Neuronal stem cell (in vitro differentiated cells): ENCODE data around the gene SND1.
"Not testable (repeated sequence)": the region's sequence is repeated elsewhere in the genome, so short reads cannot be mapped to it uniquely, and the experiment has no call there.

ENCODE experiments used
- DNase-seq: peaks from one replicate; pipeline ENCODE4 v3.0.0-alpha.2; 2013; ENCODE audit warnings: low spot score
- H2AFZ ChIP-seq: one replicate; pipeline ENCODE4 v1.6.1; 2013; ENCODE audit warnings: mild to moderate bottlenecking, low read length, inconsistent platforms
- H2AK5ac ChIP-seq: 2 replicates; pipeline ENCODE4 v1.6.1; 2013; ENCODE audit warnings: low read depth, mild to moderate bottlenecking, inconsistent platforms, low read length, moderate library complexity, mixed read lengths
- H2BK120ac ChIP-seq: 2 replicates; pipeline ENCODE4 v1.6.1; 2013; ENCODE audit warnings: low read depth, mild to moderate bottlenecking, inconsistent platforms, low read length, moderate library complexity, mixed read lengths
- H2BK12ac ChIP-seq: one replicate; pipeline ENCODE4 v1.6.1; 2013; ENCODE audit warnings: low read length, inconsistent platforms
- H2BK15ac ChIP-seq: 2 replicates; pipeline ENCODE4 v1.6.1; 2013; ENCODE audit warnings: mild to moderate bottlenecking, low read length, inconsistent platforms, mixed read lengths
- H2BK5ac ChIP-seq: one replicate; pipeline ENCODE4 v1.6.1; 2013; ENCODE audit warnings: inconsistent platforms, mild to moderate bottlenecking, low read length, moderate library complexity
- H3K14ac ChIP-seq: one replicate; pipeline ENCODE4 v1.6.1; 2013; ENCODE audit warnings: low read length, inconsistent platforms
- H3K18ac ChIP-seq: 2 replicates; pipeline ENCODE4 v1.6.1; 2013; ENCODE audit warnings: low read length, inconsistent platforms
- H3K23ac ChIP-seq: 2 replicates; pipeline ENCODE4 v1.6.1; 2013; ENCODE audit warnings: low read depth, mild to moderate bottlenecking, mixed read lengths, low read length, inconsistent platforms; ENCODE audit not compliant: poor library complexity
- H3K27ac ChIP-seq: replicated peaks from 3 replicates; pipeline ENCODE4 v1.5.1; 2013; ENCODE audit warnings: low read length, inconsistent platforms
- H3K27me3 ChIP-seq, 3 experiments: 2 replicates each; pipeline ENCODE4 v1.6.1; 2013; ENCODE audit warnings: low read length in 3 of 3, mild to moderate bottlenecking in 2 of 3, inconsistent platforms in 1 of 3, low read depth in 1 of 3, mixed read lengths in 1 of 3, moderate library complexity in 1 of 3; ENCODE audit not compliant: control insufficient read depth in 3 of 3, insufficient read depth in 3 of 3
- H3K36me3 ChIP-seq, 2 donors: replicated peaks in 1 of 2; 2 replicates each; pipeline ENCODE4 v1.6.1; 2013; ENCODE audit warnings: low read length in 2 of 2; ENCODE audit not compliant: control insufficient read depth in 2 of 2, insufficient read depth in 2 of 2
- H3K4ac ChIP-seq: 2 replicates; pipeline ENCODE4 v1.6.1; 2013; ENCODE audit warnings: inconsistent platforms, mild to moderate bottlenecking, low read length, moderate library complexity
- H3K4me1 ChIP-seq, 2 donors: 1 replicate in 1 of 2; 2 replicates in 1 of 2; pipeline ENCODE4 v1.6.1; 2013; ENCODE audit warnings: low read length in 2 of 2, low read depth in 1 of 2; ENCODE audit not compliant: control insufficient read depth in 2 of 2, insufficient read depth in 1 of 2
- H3K4me2 ChIP-seq: one replicate; pipeline ENCODE4 v1.6.1; 2013; ENCODE audit warnings: mild to moderate bottlenecking, low read length, inconsistent platforms; ENCODE audit not compliant: insufficient read depth, poor library complexity, severe bottlenecking
- H3K4me3 ChIP-seq, 2 donors: 2 replicates each; pipeline ENCODE4 v1.5.1; 2013; ENCODE audit warnings: low read length in 2 of 2, mild to moderate bottlenecking in 2 of 2, inconsistent platforms in 1 of 2, moderate library complexity in 1 of 2
- H3K79me1 ChIP-seq: one replicate; pipeline ENCODE4 v1.6.1; 2013; ENCODE audit warnings: low read depth, mild to moderate bottlenecking, inconsistent platforms, low read length, moderate library complexity
- H3K9ac ChIP-seq: one replicate; pipeline ENCODE4 v1.6.1; 2013; ENCODE audit warnings: mild to moderate bottlenecking, low read depth, low read length, inconsistent platforms; ENCODE audit not compliant: poor library complexity
- H3K9me3 ChIP-seq, 2 donors: replicated peaks in 1 of 2; 2 replicates each; pipeline versions ENCODE3 to v1.6.1; 2013; ENCODE audit warnings: low read length in 2 of 2, mild to moderate bottlenecking in 2 of 2, inconsistent platforms in 1 of 2, low read depth in 1 of 2, mixed read lengths in 1 of 2, moderate library complexity in 1 of 2; ENCODE audit not compliant: control insufficient read depth in 2 of 2, insufficient read depth in 1 of 2
- H4K8ac ChIP-seq: one replicate; pipeline ENCODE4 v1.6.1; 2013; ENCODE audit warnings: low read depth, mild to moderate bottlenecking, inconsistent platforms, low read length, moderate library complexity
- H4K91ac ChIP-seq: one replicate; pipeline ENCODE4 v1.6.1; 2013; ENCODE audit warnings: low read length, low read depth, mild to moderate bottlenecking, inconsistent platforms; ENCODE audit not compliant: poor library complexity
- WGBS, 2 donors: extraction: QIAGEN DNeasy Blood & Tissue Kit; methylation state at CpG; one replicate each; pipeline ENCODE4 v1.1.7; 2013; ENCODE audit warnings: missing lambda C conversion rate in 2 of 2, mixed read lengths in 1 of 2; ENCODE audit not compliant: insufficient read length in 2 of 2, insufficient replicate concordance in 1 of 2; ENCODE audit errors: extremely low coverage in 2 of 2; 5-methylcytosine and 5-hydroxymethylcytosine counted together

SND1 gene

GRCh38 chr7:128104108-128104742, 452.2 kb downstream of the SND1 start:
- Histone ChIP-seq H3K79me1 (no peaks in the 10 kb centered on the region), H2AFZ (no peak overlapping the region), H3K4me3 (peak overlapping the region in 1 of 2 donors; percentile 44), H3K14ac (no peak overlapping the region), H4K91ac (no peak overlapping the region), H3K4ac (no peak overlapping the region), H3K27ac (no peak overlapping the region), H2AK5ac (no peak overlapping the region), H3K23ac (no peak overlapping the region), H3K9me3 (no peaks in the 10 kb centered on the region), H3K4me1 (peaks cover 0 to 4% of the 10 kb centered on the region in 2 donors), H3K18ac (peak overlapping the region; percentile 74), H3K27me3 (peaks cover 0 to 13% (median 0%) of the 10 kb centered on the region in 3 experiments), H3K36me3 (no peaks in the 10 kb centered on the region), H2BK15ac (no peak overlapping the region), H2BK12ac (no peak overlapping the region), H3K4me2 (peak overlapping the region; percentile 43), H2BK5ac (no peak overlapping the region), H2BK120ac (no peak overlapping the region), H4K8ac (no peak overlapping the region), H3K9ac (peak overlapping the region; percentile 3)
- whole genome bisulfite sequencing, 2 donors, result no CpG with 5 or more reads among the region's 59 CpGs
- DNase-seq, result no peak

GRCh38 chr7:128105228-128106022, 453.4 kb downstream of the SND1 start:
- H3K9me3 ChIP-seq, result no peaks in the 10 kb centered on the region
- no CpG with 5 or more reads among the region's 11 CpGs for whole genome bisulfite sequencing, 2 donors
- no peaks in the 10 kb centered on the region for H3K36me3 ChIP-seq

DNA sequence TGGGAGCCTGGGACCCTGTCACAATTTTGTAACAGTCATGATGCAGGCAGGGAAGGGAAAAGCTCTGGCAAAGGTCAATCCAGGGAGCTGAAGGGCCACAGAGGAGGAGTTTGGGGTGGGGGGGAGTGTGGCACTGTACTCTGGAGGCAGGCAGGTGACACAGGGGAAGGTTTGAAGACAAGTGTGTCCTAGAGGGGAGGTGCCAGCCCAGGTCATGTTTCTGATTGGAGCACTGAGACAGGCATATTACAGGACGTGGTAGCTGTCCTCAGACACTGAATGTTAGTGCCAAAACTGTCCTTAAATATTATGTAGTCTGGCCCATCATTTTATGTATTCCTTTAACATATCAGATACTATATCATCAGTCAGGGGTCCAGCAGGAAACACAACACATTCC, 454.8 kb downstream of the SND1 start:
- Histone ChIP-seq H3K4ac (no peak overlapping the region), H2AK5ac (no peak overlapping the region), H3K9ac (no peak overlapping the region), H3K23ac (no peak overlapping the region), H3K27ac (no peak overlapping the region), H3K4me1 (peaks cover 0 to 3% of the 10 kb centered on the region in 2 donors), H3K18ac (no peak overlapping the region), H4K8ac (no peak overlapping the region), H3K9me3 (no peaks in the 10 kb centered on the region), H3K27me3 (peaks cover 0 to 13% (median 0%) of the 10 kb centered on the region in 3 experiments), H3K4me2 (no peak overlapping the region), H2BK12ac (no peak overlapping the region), H2BK15ac (peak overlapping the region; percentile 12), H2BK120ac (no peak overlapping the region), H2AFZ (no peak overlapping the region), H4K91ac (no peak overlapping the region), H3K4me3 (no peak overlapping the region), H3K36me3 (no peaks in the 10 kb centered on the region), H3K79me1 (no peaks in the 10 kb centered on the region), H3K14ac (no peak overlapping the region), H2BK5ac (no peak overlapping the region)
- no CpG with 5 or more reads among the region's 1 CpG for WGBS, 2 donors
- no peak for DNase-seq

More at GRCh38 chr7:128105228-128106022, 453.4 kb downstream of the SND1 start:
- Histone ChIP-seq H3K27ac (no peak overlapping the region), H2AFZ (no peak overlapping the region), H3K27me3 (peaks cover 0 to 13% (median 0%) of the 10 kb centered on the region in 3 experiments), H3K23ac (no peak overlapping the region), H3K4me2 (no peak overlapping the region), H3K9ac (no peak overlapping the region), H3K4ac (no peak overlapping the region), H2BK12ac (no peak overlapping the region), H2AK5ac (no peak overlapping the region), H2BK15ac (no peak overlapping the region), H3K79me1 (no peaks in the 10 kb centered on the region), H3K4me1 (peaks cover 0 to 2% of the 10 kb centered on the region in 2 donors), H4K91ac (no peak overlapping the region), H4K8ac (no peak overlapping the region), H3K4me3 (no peak overlapping the region), H3K14ac (no peak overlapping the region), H3K18ac (no peak overlapping the region), H2BK120ac (no peak overlapping the region), H2BK5ac (no peak overlapping the region)
- no peak for DNase-seq

DNA sequence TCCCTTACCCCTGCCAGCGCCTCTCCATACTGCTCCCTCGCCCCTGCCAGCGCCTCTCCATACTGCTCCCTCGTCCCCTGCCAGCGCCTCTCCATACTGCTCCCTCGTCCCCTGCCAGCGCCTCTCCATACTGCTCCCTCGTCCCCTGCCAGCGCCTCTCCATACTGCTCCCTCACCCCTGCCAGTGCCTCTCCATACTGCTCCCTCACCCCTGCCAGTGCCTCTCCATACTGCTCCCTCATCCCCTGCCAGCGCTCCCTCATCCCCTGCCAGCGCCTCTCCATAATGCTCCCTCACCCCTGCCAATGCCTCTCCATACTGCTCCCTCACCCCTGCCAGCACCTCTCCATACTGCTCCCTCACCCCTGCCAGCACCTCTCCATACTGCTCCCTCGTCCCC, 455.5 kb downstream of the SND1 start:
- not testable (repeated sequence) for H3K4me2 ChIP-seq, H3K14ac ChIP-seq, H3K4me3 ChIP-seq, H2BK120ac ChIP-seq, H3K36me3 ChIP-seq, H2BK12ac ChIP-seq, H3K23ac ChIP-seq, H4K8ac ChIP-seq, H3K27ac ChIP-seq, H3K79me1 ChIP-seq, H3K9me3 ChIP-seq, H2BK15ac ChIP-seq, H2AK5ac ChIP-seq, DNase-seq, H3K4ac ChIP-seq, H2BK5ac ChIP-seq, H3K9ac ChIP-seq, H4K91ac ChIP-seq, H2AFZ ChIP-seq, H3K4me1 ChIP-seq, H3K18ac ChIP-seq
- no CpG with 5 or more reads among the region's 12 CpGs for WGBS, 2 donors
- peaks cover 0 to 13% (median 4%) of the 10 kb centered on the region in 3 experiments for H3K27me3 ChIP-seq
